SK-N-MC (cell line): ENCODE results near the gene MIPOL1.
"Not testable (repeated sequence)": the region's sequence is repeated elsewhere in the genome, so short reads cannot be mapped to it uniquely, and the experiment has no call there.

Experiments
- EZH2 ChIP-seq: fragments of 200-600 bp; sonication (generic); IDR thresholded peaks from one replicate; pipeline ENCODE4 v1.6.1; 2017; ENCODE audit warnings: antibody characterized with exemption
- FOXP2 ChIP-seq: optimal IDR thresholded peaks from 2 replicates; pipeline ENCODE3; 2011; ENCODE audit warnings: mild to moderate bottlenecking, moderate library complexity; ENCODE audit not compliant: insufficient read depth; ENCODE audit errors: extremely low read length, control extremely low read depth
- POLR2AphosphoS5 ChIP-seq: IDR thresholded peaks from 2 replicates; pipeline ENCODE4 v1.6.1; 2012; ENCODE audit warnings: mild to moderate bottlenecking, low read depth, low read length, borderline replicate concordance

DNA sequence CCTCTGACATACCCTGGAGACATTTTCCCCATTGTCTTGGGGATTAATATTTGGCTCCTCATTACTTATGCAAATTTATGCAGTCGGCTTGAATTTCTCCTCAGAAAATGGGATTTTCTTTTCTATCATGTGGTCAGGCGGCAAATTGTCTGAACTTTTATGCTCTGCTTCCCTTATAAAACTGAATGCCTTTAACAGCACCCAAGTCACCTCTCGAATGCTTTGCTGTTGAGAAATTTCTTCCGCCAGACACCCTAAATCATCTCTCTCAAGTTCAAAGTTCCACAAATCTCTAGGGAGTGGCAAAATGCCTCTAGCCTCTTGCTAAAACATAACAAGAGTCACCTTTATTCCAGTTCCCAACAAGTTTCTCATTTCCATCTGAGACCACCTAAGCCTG is 27.9 kb downstream of the MIPOL1 start:
- not testable (repeated sequence) for TF ChIP-seq POLR2AphosphoS5, EZH2, FOXP2
